ENCODE data around the gene TJP2.
A peak's percentile ranks its signal among the peaks of the same experiment; 100 is the strongest.

TJP2 gene

DNA sequence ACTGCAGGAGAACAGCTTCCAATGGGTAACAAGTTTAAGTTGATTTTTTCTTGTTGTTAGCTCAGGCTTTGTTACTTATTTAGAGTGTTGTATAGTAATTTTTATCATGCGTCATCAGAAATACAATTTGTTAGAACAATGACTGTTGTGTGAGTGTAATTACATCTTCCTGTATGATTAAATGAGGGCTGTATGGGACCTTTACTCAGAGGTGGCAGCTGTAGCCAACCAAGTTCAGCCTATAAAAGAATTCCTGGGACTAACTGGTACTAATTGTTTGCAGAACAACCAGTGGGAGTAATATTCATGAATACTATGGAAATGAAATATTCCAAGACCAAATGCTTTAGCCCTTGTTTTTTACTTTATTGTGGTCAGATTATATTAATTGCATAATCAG lies 30.8 kb upstream of the TJP2 start:
- no peaks in the 10 kb centered on the region for H3K9me3 ChIP-seq (ENCODE audit: severe bottlenecking)
- no peak overlapping the region for H3K4me3 ChIP-seq (ENCODE audit: low read depth, low read length)
- no peak overlapping the region for H3K27ac ChIP-seq
- H3K27me3 ChIP-seq (ENCODE audit: insufficient read depth, low read depth, severe bottlenecking), result no peaks in the 10 kb centered on the region
- H3K36me3 ChIP-seq, result no peaks in the 10 kb centered on the region
- DNase-seq, result no peak
- TF ChIP-seq CTCF (IDR thresholded peaks at IDR 0.05; ENCODE audit: low read depth, low read length), result no peak

GRCh38 chr9:69145144-69145715 lies 28.8 kb upstream of the TJP2 start:
- DNase-seq, result peak; percentile 56
- no peaks in the 10 kb centered on the region for H3K27me3 ChIP-seq (ENCODE audit: insufficient read depth, low read depth, severe bottlenecking)
- no peaks in the 10 kb centered on the region for H3K36me3 ChIP-seq
- H3K27ac ChIP-seq, result peak overlapping the region; percentile 4
- no peaks in the 10 kb centered on the region for H3K9me3 ChIP-seq (ENCODE audit: severe bottlenecking)
- H3K4me3 ChIP-seq (ENCODE audit: low read depth, low read length), result peak overlapping the region; percentile 29
- no peak for TF ChIP-seq CTCF (IDR thresholded peaks at IDR 0.05; ENCODE audit: low read depth, low read length)

DNA sequence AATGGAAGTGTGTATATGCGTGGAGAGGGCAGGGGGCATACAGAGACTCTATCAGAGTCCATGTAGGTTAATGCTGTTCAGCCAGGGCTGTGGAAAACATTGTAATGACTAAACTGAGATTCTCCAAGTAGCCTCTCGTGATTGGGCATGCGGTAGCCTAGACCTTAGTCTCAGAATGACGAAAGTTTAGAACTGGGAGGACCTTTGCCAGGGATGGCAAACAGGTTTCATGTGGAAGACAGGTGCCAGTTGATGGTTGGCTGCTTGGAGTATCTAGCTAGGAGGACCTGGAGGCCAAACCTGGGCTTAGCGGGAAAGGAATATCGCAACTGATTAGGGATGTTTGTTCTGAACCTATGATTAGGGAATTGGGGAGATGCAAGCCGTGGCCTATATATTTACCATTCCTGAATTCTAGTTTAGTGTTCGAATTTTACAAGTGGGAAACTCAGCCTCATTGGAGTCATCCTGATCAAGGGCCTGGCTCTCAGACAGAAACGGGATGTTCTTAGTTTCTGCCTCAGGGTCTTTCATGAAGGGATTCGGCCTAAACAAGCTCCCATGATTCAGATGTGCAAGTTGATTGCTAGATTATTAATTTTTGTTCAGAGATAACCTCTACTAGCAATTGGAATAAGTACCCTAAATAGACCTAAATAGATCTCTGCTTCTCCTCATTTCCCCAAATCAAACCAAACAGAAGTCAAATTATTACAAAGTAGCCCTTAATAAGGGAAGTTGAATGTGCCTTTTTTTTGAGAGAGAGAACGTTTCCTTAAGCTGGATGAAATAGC lies 26.8 kb upstream of the TJP2 start:
- Histone ChIP-seq H3K9me3 (ENCODE audit: severe bottlenecking) (no peaks in the 10 kb centered on the region), H3K27me3 (ENCODE audit: insufficient read depth, low read depth, severe bottlenecking) (no peaks in the 10 kb centered on the region), H3K36me3 (no peaks in the 10 kb centered on the region), H3K4me3 (ENCODE audit: low read depth, low read length) (no peak overlapping the region), H3K27ac (no peak overlapping the region)
- no peak for TF ChIP-seq CTCF (IDR thresholded peaks at IDR 0.05; ENCODE audit: low read depth, low read length)
- no peak for DNase-seq

- no peaks in the 10 kb centered on the region for H3K36me3 ChIP-seq
- peak; percentile 53 for DNase-seq
- TF ChIP-seq CTCF (IDR thresholded peaks at IDR 0.05; ENCODE audit: low read depth, low read length), result 0 out of 2 replicates have a peak, but pooled peaks have one; percentile 33
- H3K4me3 ChIP-seq (ENCODE audit: low read depth, low read length), result peak overlapping the region; percentile 24
- H3K27me3 ChIP-seq (ENCODE audit: insufficient read depth, low read depth, severe bottlenecking), result no peaks in the 10 kb centered on the region
- no peaks in the 10 kb centered on the region for H3K9me3 ChIP-seq (ENCODE audit: severe bottlenecking)
- H3K27ac ChIP-seq, result peak overlapping the region; percentile 87
Measured at GRCh38 chr9:69149321-69149807, 24.7 kb upstream of the TJP2 start.

GRCh38 chr9:69151506-69151905 lies 22.6 kb upstream of the TJP2 start:
- Histone ChIP-seq H3K4me3 (ENCODE audit: low read depth, low read length) (no peak overlapping the region), H3K27me3 (ENCODE audit: insufficient read depth, low read depth, severe bottlenecking) (no peaks in the 10 kb centered on the region), H3K9me3 (ENCODE audit: severe bottlenecking) (no peaks in the 10 kb centered on the region), H3K36me3 (no peaks in the 10 kb centered on the region), H3K27ac (no peak overlapping the region)
- no peak for TF ChIP-seq CTCF (IDR thresholded peaks at IDR 0.05; ENCODE audit: low read depth, low read length)
- DNase-seq, result no peak

All from WERI-Rb-1 (cell line).